ENCODE results near the gene PCDHA11.

PCDHA11 gene

GRCh38 chr5:140916325-140916724, 47.6 kb downstream of the PCDHA11 start:
- in situ Hi-C loops (cut with HindIII; ENCODE audit: low sequenced_read_pairs): no loop called here

All from DLD1 (cell line).